B cell (primary cell): Measurements from ENCODE around the gene PRM2. TPM values are rescaled to one million over a fixed set of nuclear protein-coding genes. Genes with fewer than 3 reads are reported as not detected.

Experiments used
- ATAC-seq: fragments of 200-7000 bp; cut with Tn5 transposase; one replicate; pipeline ENCODE4 v1.10.0; 2021; ENCODE audit warnings: low read depth, mild to moderate bottlenecking, moderate number of reproducible peaks, moderate library complexity
- CTCF ChIA-PET: fragments of 350-600 bp; sonication (Branson Sonifier 250); formaldehyde crosslinking; loops from one replicate; lab custom pipeline; 2021; ENCODE audit warnings: antibody characterized with exemption, inconsistent platforms; lab: Charles Lee
- POLR2A ChIA-PET: fragments of 350-600 bp; sonication (Branson Sonifier 250); formaldehyde crosslinking; loops from one replicate; lab custom pipeline; 2021; ENCODE audit warnings: antibody characterized with exemption; lab: Charles Lee
- DNase-seq: peaks from one replicate; pipeline ENCODE4 v3.0.0; 2013
- H2AFZ ChIP-seq: 2 replicates; pipeline ENCODE4 v1.6.1; 2012; ENCODE audit warnings: mild to moderate bottlenecking, low read depth, low read length; ENCODE audit not compliant: insufficient read depth, poor library complexity, severe bottlenecking
- H3K27ac ChIP-seq, 2 donors: 1 replicate in 1 of 2; 2 replicates in 1 of 2; pipeline ENCODE4 v1.5.1; 2012 to 2013; ENCODE audit warnings: low read length in 2 of 2, mild to moderate bottlenecking in 2 of 2, moderate library complexity in 1 of 2
- H3K27me3 ChIP-seq, 4 experiments: fragments of 200-600 bp in 1 of 4; sonication (generic) in 1 of 4; replicated peaks in 1 of 4; 1 replicate in 2 of 4; 2 replicates in 2 of 4; pipeline versions ENCODE4 v1.6.1 to v1.7.0; 2013 to 2016; ENCODE audit warnings: low read length in 3 of 4, mild to moderate bottlenecking in 2 of 4, mixed read lengths in 1 of 4, moderate library complexity in 1 of 4; ENCODE audit not compliant: insufficient read depth in 4 of 4, control insufficient read depth in 3 of 4; ENCODE audit errors: control extremely low read depth in 1 of 4
- H3K36me3 ChIP-seq, 2 experiments: replicated peaks in 1 of 2; 1 replicate in 1 of 2; 2 replicates in 1 of 2; pipeline versions ENCODE4 v1.6.1 to v1.7.1; 2013; ENCODE audit warnings: low read length in 1 of 2; ENCODE audit not compliant: insufficient read depth in 2 of 2, control insufficient read depth in 1 of 2; ENCODE audit errors: control extremely low read depth in 1 of 2, extremely low read depth in 1 of 2
- H3K4me1 ChIP-seq, 2 donors: fragments of 200-600 bp in 1 of 2; sonication (generic) in 1 of 2; 1 replicate in 1 of 2; 2 replicates in 1 of 2; pipeline versions ENCODE4 v1.5.1 to v1.6.1; 2013 to 2017; ENCODE audit warnings: low read length in 2 of 2; ENCODE audit not compliant: control insufficient read depth in 2 of 2, insufficient read depth in 2 of 2
- H3K4me2 ChIP-seq: replicated peaks from 2 replicates; pipeline ENCODE3; 2012; ENCODE audit warnings: mild to moderate bottlenecking, low read depth, low read length; ENCODE audit not compliant: poor library complexity, severe bottlenecking
- H3K4me3 ChIP-seq, 5 experiments: fragments of 200-600 bp in 1 of 5; sonication (generic) in 1 of 5; 1 replicate in 3 of 5; 2 replicates in 2 of 5; pipeline versions ENCODE4 v1.5.1 to v1.7.0; 2011 to 2016; ENCODE audit warnings: low read length in 4 of 5, mild to moderate bottlenecking in 4 of 5, low read depth in 2 of 5, control low read depth in 1 of 5, moderate library complexity in 1 of 5; ENCODE audit not compliant: insufficient read depth in 1 of 5; ENCODE audit errors: control extremely low read depth in 1 of 5, extremely low read depth in 1 of 5
- H3K79me2 ChIP-seq: fragments of 200-600 bp; sonication (generic); one replicate; pipeline ENCODE4 v1.6.0; 2016; ENCODE audit warnings: low read length; ENCODE audit not compliant: control insufficient read depth, insufficient read depth
- H3K9ac ChIP-seq: fragments of 200-600 bp; sonication (generic); 2 replicates; pipeline ENCODE4 v1.6.1; 2017; ENCODE audit warnings: mild to moderate bottlenecking, low read length, moderate library complexity
- H3K9me3 ChIP-seq, 3 donors: one replicate each; pipeline versions ENCODE4 v1.6.1 to v1.7.1; 2013; ENCODE audit warnings: low read length in 2 of 3; ENCODE audit not compliant: control insufficient read depth in 2 of 3, insufficient read depth in 1 of 3; ENCODE audit errors: control extremely low read depth in 1 of 3
- H4K20me1 ChIP-seq: 2 replicates; pipeline ENCODE4 v1.6.0; 2012; ENCODE audit warnings: mild to moderate bottlenecking, low read length; ENCODE audit not compliant: insufficient read depth, control insufficient read depth, poor library complexity, severe bottlenecking
- H3K27ac Mint-ChIP-seq: one replicate; pipeline ENCODE4 v1.8.0; 2021; ENCODE audit warnings: mixed read lengths
- H3K27me3 Mint-ChIP-seq: one replicate; pipeline ENCODE4 v1.8.0; 2021; ENCODE audit warnings: mixed read lengths
- H3K4me1 Mint-ChIP-seq: one replicate; pipeline ENCODE4 v1.8.0; 2021; ENCODE audit warnings: mixed read lengths
- H3K4me3 Mint-ChIP-seq: one replicate; pipeline ENCODE4 v1.8.0; 2021; ENCODE audit warnings: mixed read lengths
- H3K9me3 Mint-ChIP-seq: one replicate; pipeline ENCODE4 v1.8.0; 2022; ENCODE audit warnings: mixed read lengths; ENCODE audit not compliant: insufficient read depth
- EZH2 ChIP-seq: IDR thresholded peaks from 2 replicates; pipeline ENCODE4 v1.6.1; 2012; ENCODE audit warnings: borderline replicate concordance, low read depth, mild to moderate bottlenecking, moderate library complexity, low read length; ENCODE audit not compliant: insufficient read depth, poor library complexity, severe bottlenecking
- WGBS: methylation state at CpG from one replicate; pipeline ENCODE4 v1.1.5; 2013; ENCODE audit warnings: missing lambda C conversion rate; ENCODE audit not compliant: insufficient coverage; 5-methylcytosine and 5-hydroxymethylcytosine counted together
- intact Hi-C: fragments of 100-400 bp; cut with micrococcal nuclease; formaldehyde crosslinking; loops from one replicate; pipeline ENCODE4 v1.10.0; 2022
- polyA plus RNA-seq: library from polyadenylated mRNA; depleted of rRNA; stranded (reverse); fragments of >200 nt; gene quantifications from 2 replicates; pipeline ENCODE4 v1.2.3, GENCODE V29; 2012
- total RNA-seq, 2 donors: library from RNA; stranded (reverse); fragments of 120-200 nt in 1 of 2; gene quantifications; 1 replicate in 1 of 2; 2 replicates in 1 of 2; pipeline versions ENCODE4 v1.2.3 to v1.2.4, GENCODE V29; 2013 to 2022
- TF ChIP-seq, protein P1 (sequence below): fragments of 200-600 bp; IDR thresholded peaks from one replicate; pipeline ENCODE4 v1.8.0; 2022; ENCODE audit warnings: antibody characterized with exemption, mild to moderate bottlenecking

The PRM2 gene
- total and polyA plus RNA-seq, 2 donors (not counting 1 experiment from before 2014, with no cell fraction given): not detected

DNA sequence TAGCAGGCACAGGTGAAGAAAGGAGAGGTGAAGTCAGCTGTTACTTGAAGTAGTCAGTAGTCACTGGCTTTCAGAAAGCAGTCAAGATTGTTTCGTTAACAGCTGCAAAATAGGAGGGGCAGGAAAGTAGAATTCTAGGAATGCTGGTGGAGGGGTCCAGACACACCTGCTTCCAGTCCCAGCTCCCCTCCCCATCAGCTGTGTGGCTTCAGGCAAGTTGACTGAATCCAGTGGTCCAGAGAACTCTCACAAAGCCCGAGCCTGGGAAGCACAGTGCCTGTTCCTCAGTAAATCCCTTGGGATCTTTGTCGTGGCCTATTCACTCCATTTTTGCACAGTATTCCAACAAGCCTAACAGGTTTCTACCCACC, 15.7 kb downstream of the PRM2 start:
- TF ChIP-seq, protein P1, sequence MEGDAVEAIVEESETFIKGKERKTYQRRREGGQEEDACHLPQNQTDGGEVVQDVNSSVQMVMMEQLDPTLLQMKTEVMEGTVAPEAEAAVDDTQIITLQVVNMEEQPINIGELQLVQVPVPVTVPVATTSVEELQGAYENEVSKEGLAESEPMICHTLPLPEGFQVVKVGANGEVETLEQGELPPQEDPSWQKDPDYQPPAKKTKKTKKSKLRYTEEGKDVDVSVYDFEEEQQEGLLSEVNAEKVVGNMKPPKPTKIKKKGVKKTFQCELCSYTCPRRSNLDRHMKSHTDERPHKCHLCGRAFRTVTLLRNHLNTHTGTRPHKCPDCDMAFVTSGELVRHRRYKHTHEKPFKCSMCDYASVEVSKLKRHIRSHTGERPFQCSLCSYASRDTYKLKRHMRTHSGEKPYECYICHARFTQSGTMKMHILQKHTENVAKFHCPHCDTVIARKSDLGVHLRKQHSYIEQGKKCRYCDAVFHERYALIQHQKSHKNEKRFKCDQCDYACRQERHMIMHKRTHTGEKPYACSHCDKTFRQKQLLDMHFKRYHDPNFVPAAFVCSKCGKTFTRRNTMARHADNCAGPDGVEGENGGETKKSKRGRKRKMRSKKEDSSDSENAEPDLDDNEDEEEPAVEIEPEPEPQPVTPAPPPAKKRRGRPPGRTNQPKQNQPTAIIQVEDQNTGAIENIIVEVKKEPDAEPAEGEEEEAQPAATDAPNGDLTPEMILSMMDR: no peak
- no peak for TF ChIP-seq EZH2
- ATAC-seq (no peak), DNase-seq (no peak)
- H3K4me3 Mint-ChIP-seq: no peak overlapping the region
- Histone ChIP-seq H3K4me3 (no peak overlapping the region), H4K20me1 (peaks cover 1% of the 10 kb centered on the region), H3K36me3 (no peaks in the 10 kb centered on the region), H3K4me2 (no peak overlapping the region), H3K79me2 (peaks cover 2% of the 10 kb centered on the region), H3K9ac (no peak overlapping the region), H2AFZ (no peak overlapping the region), H3K4me1 (peaks cover 37 to 45% of the 10 kb centered on the region in 2 donors), H3K27ac (no peak overlapping the region), H3K9me3 (no peaks in the 10 kb centered on the region), H3K27me3 (no peaks in the 10 kb centered on the region)
- no peaks in the 10 kb centered on the region for H3K9me3 Mint-ChIP-seq
- H3K27ac Mint-ChIP-seq: no peak overlapping the region
- H3K4me1 Mint-ChIP-seq: peaks cover 44% of the 10 kb centered on the region
- 100% methylated on average over 3 of the region's 3 CpGs for WGBS
- intact Hi-C loops: no loop called here
- CTCF ChIA-PET: interaction anchor here (1.1 to 10.3 kb wide), 4 partner anchors 37 to 95 kb away, joined by 4 to 223 read pairs (median 44); no protein-coding TSS in a partner anchor
- H3K27me3 Mint-ChIP-seq: no peaks in the 10 kb centered on the region
- POLR2A ChIA-PET: interaction anchor here (1.2 kb wide), 1 partner anchor 50 kb away, joined by 3 read pairs; no protein-coding TSS in a partner anchor
